NCI-H460 (cell line): ENCODE data around the gene NEURL1B. TPM values are rescaled to one million over a fixed set of nuclear protein-coding genes. Genes with fewer than 3 reads are reported as not detected.
"Not testable (repeated sequence)": the region's sequence is repeated elsewhere in the genome, so short reads cannot be mapped to it uniquely, and the experiment has no call there.

Experiments
- DNase-seq: peaks from one replicate; pipeline ENCODE4 v3.0.0-alpha.2; 2016; ENCODE audit warnings: low read depth; ENCODE audit errors: extremely low read depth
- polyA plus RNA-seq: library from polyadenylated mRNA; depleted of rRNA; stranded (reverse); fragments of >200 nt; gene quantifications from 2 replicates; pipeline ENCODE4 v1.2.3, GENCODE V29; 2014; cell fraction: nucleus; rRNA removed
- total RNA-seq: library from RNA; depleted of rRNA; stranded (reverse); fragments of >200 nt; shearing (Covaris generic); gene quantifications from 2 replicates; pipeline ENCODE4 v1.2.3, GENCODE V29; 2014; rRNA removed

Gene NEURL1B, protein sequence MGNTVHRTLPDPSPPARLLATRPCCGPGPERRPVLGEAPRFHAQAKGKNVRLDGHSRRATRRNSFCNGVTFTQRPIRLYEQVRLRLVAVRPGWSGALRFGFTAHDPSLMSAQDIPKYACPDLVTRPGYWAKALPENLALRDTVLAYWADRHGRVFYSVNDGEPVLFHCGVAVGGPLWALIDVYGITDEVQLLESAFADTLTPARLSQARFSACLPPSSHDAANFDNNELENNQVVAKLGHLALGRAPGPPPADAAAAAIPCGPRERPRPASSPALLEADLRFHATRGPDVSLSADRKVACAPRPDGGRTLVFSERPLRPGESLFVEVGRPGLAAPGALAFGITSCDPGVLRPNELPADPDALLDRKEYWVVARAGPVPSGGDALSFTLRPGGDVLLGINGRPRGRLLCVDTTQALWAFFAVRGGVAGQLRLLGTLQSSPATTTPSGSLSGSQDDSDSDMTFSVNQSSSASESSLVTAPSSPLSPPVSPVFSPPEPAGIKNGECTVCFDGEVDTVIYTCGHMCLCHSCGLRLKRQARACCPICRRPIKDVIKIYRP
- 2.3 and 2.4 TPM in 2 replicates for total RNA-seq
- polyA plus RNA-seq = 2.0 and 2.4 TPM in 2 replicates

DNA sequence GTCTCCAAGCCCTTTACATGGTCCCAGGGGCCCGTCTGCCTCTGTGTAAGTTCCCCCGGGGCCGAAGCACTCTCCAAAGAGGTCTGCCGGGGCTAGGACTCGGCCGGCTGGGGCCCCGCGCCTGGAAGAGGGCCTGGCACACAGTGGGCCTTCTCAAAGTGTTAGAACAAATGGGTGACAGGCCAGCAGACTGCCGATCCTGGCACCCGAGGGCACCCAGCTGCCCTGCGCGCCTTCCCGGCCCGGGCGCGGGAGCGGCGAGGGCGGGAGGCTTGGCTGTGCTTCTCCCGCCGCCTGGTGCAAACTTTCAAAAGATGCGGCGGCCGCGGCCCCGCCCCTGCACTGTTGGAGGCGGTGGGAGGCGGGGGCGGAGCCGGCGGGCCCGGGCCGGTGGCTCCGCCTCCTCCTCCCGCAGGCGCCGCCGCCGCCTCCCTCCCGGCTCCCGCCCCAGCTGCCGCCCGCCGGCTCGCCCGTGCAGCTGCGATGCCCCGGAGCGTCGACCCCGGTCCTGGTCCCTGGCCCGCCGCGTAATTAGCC is at the start of gene NEURL1B:
Gene NEURL1B, plus strand, starts transcription at position 442 of the 537 bp plus-strand sequence. CDS start 144 bp downstream, outside the sequence.
- DNase-seq = peak; percentile 62

DNA sequence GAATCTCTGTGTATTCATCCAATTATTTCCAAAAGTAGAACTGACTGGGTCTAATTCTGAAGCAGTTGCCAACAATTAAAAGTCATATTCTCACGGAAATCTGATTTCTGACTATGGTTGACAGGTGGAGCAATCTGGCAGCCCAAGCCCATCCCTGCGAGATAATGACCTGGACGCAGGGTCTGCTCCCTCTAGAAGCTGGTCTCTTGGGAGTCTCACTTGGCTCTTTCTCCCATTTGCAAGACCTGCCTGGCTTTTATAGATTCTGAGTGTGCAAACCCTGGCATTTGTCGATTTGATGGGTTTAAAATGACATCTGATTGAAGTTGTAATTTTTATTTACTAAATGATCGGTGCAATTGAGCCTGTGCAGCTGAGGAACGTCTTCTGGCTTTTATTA is 49.4 kb upstream of the NEURL1B start:
- no peak for DNase-seq

DNA sequence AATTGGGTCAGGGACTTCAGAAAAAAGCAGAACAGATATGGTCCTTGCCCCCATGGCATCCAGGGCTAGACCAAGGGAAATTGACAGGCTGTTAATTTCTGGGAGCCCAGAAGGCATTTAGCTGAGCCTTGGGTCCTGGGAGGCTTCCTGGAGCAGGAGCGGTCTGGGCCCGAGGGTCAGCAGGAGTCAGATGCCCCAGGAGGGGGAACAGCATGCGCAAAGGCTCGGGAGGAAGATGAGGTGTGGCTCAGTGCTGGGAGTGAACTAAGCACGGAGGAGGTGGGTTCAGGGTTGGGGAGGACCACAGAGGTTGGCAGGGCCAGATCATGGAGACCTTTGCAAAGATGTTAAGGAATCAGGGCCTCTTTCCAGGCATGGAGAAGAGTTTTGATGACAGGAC is 48.2 kb upstream of the NEURL1B start:
- no peak for DNase-seq

DNA sequence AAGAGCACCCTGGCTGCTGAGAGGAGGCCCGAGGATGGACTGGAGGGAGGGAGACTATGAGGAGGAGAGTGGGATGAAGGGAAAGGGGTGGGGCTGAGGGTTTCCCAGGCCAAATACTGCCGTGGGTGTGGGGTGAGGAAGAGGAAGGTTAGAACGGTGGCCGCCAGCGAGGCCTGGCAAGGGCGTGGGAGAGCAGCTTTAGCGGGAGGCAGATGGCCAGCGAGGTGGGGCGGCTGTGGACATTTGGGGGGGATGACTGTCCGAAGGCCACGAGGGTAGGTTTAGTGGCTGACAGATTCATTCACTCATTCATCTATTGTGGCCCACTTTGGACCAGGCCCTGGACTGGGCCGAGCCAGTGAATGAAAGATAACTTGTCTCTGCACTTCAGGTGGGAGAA is 47.8 kb upstream of the NEURL1B start:
- no peak for DNase-seq

DNA sequence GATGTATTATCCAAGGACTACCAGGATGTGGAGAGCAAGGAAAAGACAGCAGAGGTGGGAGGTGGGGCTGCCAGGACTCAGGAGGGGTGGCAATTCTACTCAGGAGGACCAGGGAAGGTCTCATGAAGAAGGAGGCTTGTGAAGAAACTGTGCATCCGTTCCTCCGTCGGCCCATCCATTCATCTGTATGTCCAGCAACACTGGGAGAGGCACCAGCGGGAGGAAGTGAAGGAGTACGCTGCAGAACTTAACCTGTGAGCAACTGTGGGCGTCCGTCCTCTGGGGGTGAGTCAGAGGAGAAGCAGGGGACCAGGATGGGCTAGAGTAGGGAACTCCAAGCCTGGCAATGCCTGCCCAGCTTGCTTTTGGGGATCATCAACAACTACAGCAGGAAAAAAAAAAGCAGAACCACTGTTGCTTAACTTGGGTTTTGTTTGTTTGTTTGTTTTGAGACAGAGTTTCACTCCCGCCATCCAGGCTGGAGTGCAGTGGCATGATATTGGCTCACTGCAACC is 47.3 kb upstream of the NEURL1B start:
- DNase-seq = no peak

DNA sequence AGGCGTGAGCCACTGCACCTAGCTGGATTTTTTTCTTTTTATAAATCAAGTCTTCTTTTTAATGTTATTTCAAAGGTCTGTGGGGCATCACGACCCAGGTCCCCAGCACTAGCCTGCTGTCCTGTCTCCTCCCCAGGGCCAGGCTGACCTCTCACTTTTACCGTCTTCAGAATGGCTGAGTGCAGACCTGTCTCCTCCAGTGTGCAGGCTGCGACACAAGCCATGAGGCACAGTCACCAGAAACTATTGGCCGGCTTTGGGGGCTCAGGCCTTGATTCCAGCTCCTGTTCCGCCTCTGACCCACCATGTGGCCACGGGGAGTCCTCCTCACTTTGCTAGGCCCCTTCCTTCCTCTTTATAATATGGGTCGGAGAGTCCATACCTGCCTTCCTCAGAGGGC is 46.6 kb upstream of the NEURL1B start:
- DNase-seq = no peak

DNA sequence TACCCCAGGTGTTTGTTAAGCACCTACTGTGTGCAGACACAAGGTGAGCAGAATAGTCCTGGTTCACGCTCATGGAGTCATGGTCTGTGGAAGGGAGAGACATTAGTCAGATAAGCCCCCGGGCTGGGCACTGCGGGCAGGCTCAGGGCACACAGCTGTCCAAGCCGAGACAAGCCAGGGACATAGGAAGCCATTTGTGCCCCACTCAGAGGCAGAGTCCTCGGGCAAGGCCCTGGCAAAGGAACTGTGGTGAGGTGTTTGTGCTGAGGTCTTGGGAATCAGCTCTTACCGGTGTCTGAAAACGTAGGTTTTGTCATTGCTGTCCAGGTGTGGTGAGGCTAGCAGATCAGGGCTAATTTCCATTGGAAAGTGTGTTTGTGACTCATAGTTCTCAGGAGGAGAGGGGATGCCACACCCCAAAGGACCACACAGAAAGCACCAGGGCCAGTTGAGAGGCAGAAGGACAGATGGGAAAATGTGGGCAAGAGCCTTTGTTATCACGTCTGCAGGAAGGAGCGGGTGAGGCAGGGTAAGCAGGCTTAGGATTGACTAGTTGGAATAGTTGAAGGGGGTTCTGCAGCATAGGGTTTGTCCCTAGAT is 46.1 kb upstream of the NEURL1B start:
- DNase-seq = no peak

DNA sequence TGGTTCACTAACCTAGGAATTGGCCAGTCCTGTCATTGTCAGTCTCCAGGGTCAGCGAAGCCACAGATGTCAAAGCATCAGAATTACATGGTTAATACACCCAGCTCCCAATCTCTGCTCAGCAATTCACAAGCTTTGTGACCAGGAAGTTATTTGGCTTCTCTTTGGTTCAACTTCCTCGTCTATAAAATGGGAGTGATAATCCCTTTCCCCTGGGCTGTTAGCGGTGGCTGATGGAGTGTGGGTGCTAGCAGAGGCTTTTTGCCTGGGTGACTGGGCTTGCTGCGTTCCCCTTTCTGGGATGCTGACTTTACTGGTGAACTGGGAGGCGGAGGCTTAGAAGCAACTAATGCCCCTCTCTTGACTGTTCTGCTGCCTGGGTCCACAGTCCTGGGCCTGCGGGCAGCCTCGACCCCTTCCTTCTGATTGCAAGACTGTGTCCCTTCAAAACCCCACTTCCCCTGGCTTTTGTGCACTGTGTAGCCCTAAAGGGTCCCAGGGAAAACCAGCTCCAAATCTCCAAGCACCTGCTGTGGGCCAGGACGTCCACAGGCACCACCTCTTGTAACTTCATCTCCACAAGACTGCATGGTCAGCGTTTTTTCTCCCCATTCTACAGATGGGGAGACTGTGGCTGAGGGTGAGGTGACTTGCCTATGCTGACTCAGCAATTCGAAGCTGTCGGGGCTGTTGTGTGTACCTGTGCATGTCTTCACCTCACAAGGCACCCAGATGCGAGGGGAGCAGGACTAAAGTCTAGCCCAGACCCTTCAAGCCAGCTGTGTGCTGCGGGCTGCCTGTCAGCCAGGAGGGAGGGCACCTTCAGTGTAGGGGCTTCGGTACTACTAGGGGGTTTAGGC is 45.2 kb upstream of the NEURL1B start:
- no peak for DNase-seq

DNA sequence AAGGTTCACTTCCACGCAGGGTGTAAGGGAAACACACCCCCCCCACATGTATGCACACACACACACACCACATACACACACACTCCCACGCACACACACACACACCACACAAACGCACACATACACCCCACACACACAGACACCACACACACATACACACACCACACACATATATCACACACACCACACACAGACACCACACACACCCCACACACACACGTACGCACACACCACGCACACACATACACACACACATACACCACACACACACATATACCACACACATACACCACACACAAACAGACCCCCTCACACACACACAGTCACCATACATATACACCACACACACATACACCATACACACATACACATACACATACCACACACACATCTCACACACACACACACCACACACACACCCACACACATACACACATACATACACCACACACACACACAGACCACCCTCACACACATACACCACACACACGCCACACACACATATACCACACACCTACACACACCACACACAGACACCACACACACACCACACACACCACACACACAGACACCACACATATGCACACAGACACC is 44.3 kb upstream of the NEURL1B start:
- no peak for DNase-seq

DNA sequence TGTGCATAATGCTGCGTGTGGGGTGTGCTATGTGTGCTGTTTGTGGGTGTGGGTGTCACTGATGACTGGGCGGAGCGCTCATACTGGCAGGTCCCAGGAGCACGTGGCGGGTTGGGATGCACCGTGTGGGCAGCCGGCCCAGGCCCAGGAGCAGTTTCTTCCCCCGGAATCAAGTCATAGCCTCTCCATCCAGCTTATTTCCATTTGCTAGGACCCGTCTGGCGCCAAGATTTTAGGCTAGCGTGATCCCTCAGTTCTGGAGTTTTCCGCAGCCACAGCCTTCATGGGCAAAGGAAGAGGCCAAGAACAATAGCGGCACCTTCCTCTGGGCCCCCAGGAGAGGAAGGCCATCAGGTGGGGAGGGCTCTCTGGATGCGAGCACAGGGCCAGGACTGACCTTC is 43.3 kb upstream of the NEURL1B start:
- no peak for DNase-seq

DNA sequence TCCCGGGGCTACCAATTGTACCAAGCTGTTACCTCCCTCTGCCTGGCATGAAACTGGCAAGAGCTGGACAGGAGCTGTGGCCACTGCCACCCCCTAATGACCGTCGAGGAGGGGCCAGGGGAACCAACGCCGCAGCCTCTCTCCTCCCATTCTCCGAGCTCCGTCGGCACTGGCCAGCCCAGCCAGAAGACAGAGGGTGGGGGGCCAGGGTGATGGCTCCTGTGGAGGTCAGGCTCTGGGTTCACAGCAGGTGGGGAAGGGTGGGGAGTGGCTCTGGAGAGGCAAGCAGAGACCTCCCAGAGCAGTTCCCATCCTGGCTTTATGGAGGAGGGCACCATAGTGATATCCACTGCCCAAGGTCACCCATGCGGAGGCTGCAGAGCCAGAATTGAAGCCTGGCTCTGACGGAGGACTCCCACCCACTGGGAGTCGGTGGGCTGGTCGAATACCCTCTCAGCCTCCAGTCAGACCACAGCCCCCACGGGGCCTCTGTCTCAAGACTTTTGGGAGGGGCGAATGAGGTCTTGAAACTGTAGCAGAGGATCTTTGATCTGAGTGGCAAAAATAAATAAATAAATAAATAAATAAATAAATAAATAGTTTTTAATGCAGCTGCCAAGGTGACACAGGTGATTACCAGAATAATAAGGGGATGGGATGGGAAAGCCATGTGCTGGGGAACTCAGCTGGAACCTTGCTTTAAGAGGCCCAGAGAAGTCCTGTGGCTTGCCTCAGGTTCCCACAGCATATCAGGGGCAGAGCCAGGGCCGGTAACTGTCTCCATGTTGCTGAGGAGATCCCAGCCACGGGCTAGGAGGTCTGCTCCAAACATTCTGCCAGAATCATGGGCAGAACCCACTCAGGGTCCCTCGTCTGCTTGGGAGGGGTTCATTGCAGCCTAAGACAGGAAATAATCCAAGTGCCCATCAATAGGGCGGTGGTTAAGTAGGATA is 42.5 kb upstream of the NEURL1B start:
- DNase-seq = no peak

DNA sequence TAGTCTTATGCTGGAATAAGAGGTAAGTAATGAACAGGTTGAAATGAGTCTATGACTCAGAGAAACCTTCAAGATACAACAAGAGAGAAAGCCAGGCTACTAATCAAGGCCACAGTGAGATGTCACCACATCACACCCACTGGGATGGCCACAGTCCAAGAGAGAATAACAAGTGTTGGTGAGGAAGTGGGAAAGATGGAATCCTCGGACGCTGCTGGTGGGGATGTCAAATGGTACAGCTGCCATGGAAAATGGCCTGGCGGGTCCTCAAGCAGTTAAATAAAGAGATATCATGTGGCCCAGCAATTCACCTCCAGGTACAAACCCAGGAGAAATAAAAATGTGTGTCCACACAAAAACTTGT is 41.9 kb upstream of the NEURL1B start:
- DNase-seq = no peak

DNA sequence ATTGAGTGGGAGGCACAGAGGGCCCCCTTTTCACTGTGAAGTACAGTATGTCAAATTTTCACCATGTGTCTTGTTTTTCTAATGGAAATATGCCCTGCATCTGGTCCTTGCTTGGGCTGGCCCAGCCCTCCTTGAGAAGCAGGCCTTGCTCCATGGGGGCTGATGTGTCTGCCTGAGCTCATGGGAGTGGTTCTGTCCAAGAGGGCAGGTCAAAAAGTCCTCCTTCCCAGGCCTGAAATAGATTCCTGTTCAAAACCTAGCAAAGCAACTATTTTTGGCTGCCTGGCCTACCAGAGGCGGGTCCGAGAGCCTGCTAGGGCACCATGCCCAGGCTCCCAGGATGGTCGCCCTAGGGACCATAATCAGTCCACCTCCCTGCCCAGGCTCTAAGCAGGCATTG is 40.5 kb upstream of the NEURL1B start:
- no peak for DNase-seq

DNA sequence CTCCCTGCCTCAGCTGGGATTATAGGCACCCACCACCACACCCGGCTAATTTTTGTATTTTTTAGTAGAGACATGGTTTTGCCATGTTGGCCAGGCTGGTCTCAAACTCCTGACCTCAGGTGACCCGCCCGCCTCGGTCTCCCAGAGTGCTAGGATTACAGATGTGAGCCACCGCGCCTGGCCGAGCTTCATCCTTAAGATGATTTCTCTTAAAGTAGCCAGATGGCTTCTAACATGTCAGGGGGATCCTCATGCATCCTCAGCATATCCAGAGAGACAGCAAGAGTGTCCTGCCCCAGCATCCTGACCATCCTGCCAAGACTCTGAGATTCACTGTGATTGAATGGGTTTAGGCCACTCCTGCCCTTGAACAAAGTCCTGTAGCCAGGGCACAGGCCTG is 39.5 kb upstream of the NEURL1B start:
- not testable (repeated sequence) for DNase-seq

DNA sequence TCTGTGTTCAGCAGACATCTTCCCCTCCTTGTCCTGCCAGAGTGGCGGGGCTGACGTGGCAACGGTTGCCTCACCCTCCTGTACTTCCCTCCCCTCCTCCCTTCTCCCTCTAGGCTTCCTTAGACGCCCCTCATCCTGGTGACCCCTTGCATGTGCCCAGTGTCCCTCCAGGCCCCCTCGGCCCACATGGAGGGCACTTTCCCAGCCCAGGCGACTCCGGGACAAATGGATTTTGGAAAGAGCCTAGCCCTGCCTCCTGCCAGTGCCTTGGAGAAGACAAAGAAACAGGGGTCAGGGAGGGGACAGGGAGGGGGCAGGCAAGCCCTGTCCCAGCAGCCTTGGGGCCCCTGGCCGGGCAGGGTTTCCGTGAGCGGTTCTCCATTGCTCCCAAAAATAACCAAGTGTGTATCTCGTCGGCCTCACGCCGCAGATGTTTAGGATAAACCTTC is 38.3 kb upstream of the NEURL1B start:
- DNase-seq = no peak

DNA sequence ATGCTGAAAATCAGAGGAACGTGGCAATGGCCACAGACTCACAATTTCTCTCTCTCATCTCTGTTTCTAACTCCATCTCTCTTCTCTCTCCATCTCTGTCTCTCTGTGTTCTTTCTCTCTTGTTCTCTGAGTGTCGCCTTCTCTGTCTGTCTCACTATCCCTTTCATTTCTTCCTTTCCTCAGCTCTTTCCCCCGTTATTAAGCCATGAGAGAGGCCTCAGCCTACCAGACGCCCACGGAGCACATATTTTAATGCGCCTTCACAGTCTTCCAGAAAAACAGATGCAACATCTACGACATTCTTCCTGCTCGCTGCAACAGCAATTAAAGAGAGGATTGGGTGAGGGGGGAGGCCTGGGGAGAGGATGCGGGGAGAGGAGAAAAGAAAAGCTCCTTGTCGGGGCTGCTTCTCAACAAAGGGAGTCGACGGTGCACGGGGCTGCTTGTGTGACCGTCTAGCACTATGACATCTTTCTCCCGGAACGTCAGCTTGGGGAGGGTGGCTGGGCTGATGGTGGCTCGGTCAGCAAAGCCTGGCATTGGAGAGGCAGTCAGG is 37.7 kb upstream of the NEURL1B start:
- DNase-seq = no peak

DNA sequence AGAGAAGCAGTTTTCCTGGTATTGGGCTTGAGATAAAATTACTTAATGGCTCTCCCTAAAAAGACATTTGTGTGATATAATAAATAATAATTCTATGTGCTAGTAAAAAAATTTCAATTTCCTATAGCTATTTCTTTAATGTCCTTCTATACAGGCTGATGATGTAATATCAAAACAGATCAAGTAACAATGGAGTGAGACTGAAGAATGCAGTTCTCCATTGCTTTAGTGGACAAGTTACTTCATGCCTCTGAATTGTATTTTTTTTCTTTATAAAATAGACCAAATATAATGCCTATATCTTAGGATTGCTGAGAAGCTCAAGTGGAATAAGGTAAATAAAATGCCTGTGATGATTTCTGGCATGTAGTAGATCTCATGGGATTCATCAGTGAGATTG is 35.6 kb upstream of the NEURL1B start:
- DNase-seq = no peak

DNA sequence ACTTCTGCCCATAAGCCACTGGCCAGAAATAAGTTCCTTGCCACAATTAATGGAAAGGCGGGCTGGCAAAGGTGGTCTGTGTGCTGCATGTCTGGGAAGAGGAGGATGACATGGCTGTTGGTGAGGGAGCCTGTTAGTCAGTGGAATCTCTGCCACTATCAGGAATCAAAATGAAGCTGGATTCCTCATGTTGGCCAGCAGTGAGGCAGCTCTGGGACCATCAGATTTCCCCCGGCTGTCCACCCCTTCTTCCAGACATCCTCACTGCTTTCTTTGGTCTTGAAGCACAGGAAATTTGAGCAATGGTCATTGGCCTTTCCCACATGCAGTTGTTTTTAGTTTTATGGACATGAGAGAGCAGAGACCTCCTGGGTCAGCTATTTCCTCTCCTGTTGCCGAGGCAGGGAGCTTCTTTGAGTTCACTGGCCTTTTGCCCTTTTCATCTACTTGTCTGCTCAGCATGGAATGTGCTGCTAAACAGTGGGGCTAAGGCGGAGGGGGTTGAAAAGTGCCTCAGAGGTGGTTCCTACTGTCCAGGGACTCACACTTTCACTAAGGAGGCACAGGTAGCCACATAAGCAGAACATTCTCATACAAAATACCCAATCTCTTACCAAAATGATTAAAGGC is 34.8 kb upstream of the NEURL1B start:
- no peak for DNase-seq
